Measurements from ENCODE around the gene ORM1. TPM values are rescaled to one million over a fixed set of nuclear protein-coding genes. Genes with fewer than 3 reads are reported as not detected.

The ORM1 gene
- total RNA-seq, 1 experiment from 2014 or later: not detected

DNA sequence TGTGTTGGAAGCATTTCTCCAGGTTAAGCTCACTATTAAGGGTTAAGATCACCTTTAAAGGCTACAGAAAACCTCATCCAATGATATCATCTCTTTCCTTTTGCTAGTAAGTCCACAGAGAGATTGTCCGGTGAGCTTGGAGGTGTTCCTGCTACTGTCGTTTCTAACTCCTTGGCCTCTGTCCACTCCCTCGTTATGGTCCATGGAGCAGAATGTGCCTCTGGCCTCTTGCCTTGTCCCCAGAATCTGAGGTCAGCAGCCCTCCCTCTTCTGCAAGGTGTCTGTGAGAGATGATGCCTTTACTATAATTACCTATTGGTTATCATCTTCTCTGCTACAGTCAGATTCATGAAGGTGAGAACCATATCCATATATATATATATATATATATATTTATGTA is 21.8 kb downstream of the ORM1 start:
- Histone ChIP-seq H4K20me1 (ENCODE audit: low read length) (no peaks in the 10 kb centered on the region), H3K4me1 (ENCODE audit: insufficient read depth, low read length) (peaks cover 11% of the 10 kb centered on the region), H3K9me2 (replicated peaks; ENCODE audit: low read length) (no peaks in the 10 kb centered on the region), H3K27me3 (ENCODE audit: low read length) (no peaks in the 10 kb centered on the region), H3K9me3 (ENCODE audit: low read length) (no peaks in the 10 kb centered on the region), H3K4me2 (ENCODE audit: low read length) (no peak overlapping the region), H2AFZ (ENCODE audit: low read length) (no peak overlapping the region), H3K27ac (ENCODE audit: low read length) (no peak overlapping the region), H3F3A (ENCODE audit: low read length, unreplicated experiment) (no peaks in the 10 kb centered on the region), H3K4me3 (ENCODE audit: low read length) (no peak overlapping the region), H3K36me3 (ENCODE audit: low read depth, low read length) (no peaks in the 10 kb centered on the region), H3K9ac (ENCODE audit: low read length) (no peak overlapping the region), H3K79me2 (ENCODE audit: low read length) (no peaks in the 10 kb centered on the region)
- intact Hi-C loops (cut with micrococcal nuclease): no loop called here
- DNase-seq (no peak), ATAC-seq (no peak)
- ChIA-PET CTCF (no interaction called here), POLR2A (ENCODE audit: unreplicated experiment) (no interaction called here)
- no TSS peak for BruUV-seq (replicated peaks)
- no peak for TF ChIP-seq EZH2phosphoT487 (IDR thresholded peaks at IDR 0.05; ENCODE audit: borderline replicate concordance, low read length)

DNA sequence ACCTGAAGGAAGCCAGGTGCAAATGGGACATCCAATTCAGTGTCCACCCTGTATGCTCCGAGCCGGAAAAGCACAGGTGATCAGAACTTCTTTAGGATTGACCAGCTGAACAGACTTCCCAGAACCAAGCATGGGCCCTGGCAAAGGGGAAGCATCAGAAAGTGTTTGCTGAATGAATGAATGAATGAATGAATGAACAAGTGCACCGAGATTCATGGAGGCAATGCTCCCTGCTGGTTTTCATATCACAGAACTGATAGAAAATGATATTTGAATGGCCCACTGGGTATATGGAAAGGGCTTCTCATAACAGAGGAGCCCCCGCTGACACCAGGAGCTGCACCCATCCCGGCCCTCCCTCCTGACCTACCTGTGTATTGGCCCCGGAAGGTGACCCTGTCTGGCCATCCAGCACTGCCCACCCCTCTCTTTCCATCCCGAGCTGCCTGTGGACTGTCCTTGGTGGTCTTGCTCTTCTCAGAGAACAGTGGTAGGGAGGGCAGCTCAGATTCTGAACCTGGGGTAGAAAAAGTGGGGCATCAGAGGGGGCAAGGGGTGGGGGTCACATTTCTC is 22.7 kb downstream of the ORM1 start:
- ChIA-PET CTCF (no interaction called here), POLR2A (ENCODE audit: unreplicated experiment) (no interaction called here)
- no peaks in the 10 kb centered on the region; the same call in 1 of the 2 replicates for H3K36me3 ChIP-seq (ENCODE audit: low read depth, low read length)
- no peak overlapping the region for H3K27ac ChIP-seq (ENCODE audit: low read length)
- H3K4me1 ChIP-seq (ENCODE audit: insufficient read depth, low read length): peaks cover 12% of the 10 kb centered on the region
- H3K4me3 ChIP-seq (ENCODE audit: low read length): no peak overlapping the region
- no peak for ATAC-seq
- no peaks in the 10 kb centered on the region for H3K79me2 ChIP-seq (ENCODE audit: low read length)
- no peaks in the 10 kb centered on the region for H3K9me2 ChIP-seq (replicated peaks; ENCODE audit: low read length)
- H3K27me3 ChIP-seq (ENCODE audit: low read length): no peaks in the 10 kb centered on the region
- no peak for DNase-seq
- intact Hi-C loops (cut with micrococcal nuclease): no loop called here
- H4K20me1 ChIP-seq (ENCODE audit: low read length): no peaks in the 10 kb centered on the region
- no peaks in the 10 kb centered on the region for H3K9me3 ChIP-seq (ENCODE audit: low read length)
- no peaks in the 10 kb centered on the region for H3F3A ChIP-seq (ENCODE audit: low read length, unreplicated experiment)
- no peak overlapping the region for H2AFZ ChIP-seq (ENCODE audit: low read length)
- BruUV-seq (replicated peaks): no TSS peak
- no peak for TF ChIP-seq EZH2phosphoT487 (IDR thresholded peaks at IDR 0.05; ENCODE audit: borderline replicate concordance, low read length)
- TF ChIP-seq, protein P1, sequence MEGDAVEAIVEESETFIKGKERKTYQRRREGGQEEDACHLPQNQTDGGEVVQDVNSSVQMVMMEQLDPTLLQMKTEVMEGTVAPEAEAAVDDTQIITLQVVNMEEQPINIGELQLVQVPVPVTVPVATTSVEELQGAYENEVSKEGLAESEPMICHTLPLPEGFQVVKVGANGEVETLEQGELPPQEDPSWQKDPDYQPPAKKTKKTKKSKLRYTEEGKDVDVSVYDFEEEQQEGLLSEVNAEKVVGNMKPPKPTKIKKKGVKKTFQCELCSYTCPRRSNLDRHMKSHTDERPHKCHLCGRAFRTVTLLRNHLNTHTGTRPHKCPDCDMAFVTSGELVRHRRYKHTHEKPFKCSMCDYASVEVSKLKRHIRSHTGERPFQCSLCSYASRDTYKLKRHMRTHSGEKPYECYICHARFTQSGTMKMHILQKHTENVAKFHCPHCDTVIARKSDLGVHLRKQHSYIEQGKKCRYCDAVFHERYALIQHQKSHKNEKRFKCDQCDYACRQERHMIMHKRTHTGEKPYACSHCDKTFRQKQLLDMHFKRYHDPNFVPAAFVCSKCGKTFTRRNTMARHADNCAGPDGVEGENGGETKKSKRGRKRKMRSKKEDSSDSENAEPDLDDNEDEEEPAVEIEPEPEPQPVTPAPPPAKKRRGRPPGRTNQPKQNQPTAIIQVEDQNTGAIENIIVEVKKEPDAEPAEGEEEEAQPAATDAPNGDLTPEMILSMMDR (conservative IDR thresholded peaks at IDR 0.05; ENCODE audit: low read depth, low read length): no peak
- no peak for TF ChIP-seq EZH2 (IDR thresholded peaks at IDR 0.05; ENCODE audit: low read length, unreplicated experiment)
- H3K4me2 ChIP-seq (ENCODE audit: low read length): no peak overlapping the region
- H3K9ac ChIP-seq (ENCODE audit: low read length): no peak overlapping the region

DNA sequence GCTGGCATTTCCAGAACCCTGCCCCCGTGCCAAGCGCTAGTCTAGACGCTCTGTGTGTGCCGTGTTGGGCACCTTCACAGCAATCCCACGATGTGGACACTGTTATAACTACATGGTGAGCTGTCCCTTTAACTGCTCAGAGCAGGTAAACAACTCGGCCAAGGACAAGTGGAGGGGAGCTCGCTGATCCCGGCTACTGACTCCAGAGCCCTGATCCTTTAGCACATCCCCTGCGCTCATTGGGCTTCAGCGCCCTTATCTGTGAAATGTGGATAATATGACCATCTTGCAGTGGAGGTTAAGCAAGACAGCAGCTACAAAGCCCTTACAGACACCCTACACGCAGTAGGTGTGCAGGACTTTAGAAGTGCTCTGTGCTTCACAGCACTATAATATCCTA is 23.2 kb downstream of the ORM1 start:
- no peak for TF ChIP-seq EZH2 (IDR thresholded peaks at IDR 0.05; ENCODE audit: low read length, unreplicated experiment)
- TF ChIP-seq, protein P1 (conservative IDR thresholded peaks at IDR 0.05; ENCODE audit: low read depth, low read length): no peak
- no peak for TF ChIP-seq EZH2phosphoT487 (IDR thresholded peaks at IDR 0.05; ENCODE audit: borderline replicate concordance, low read length)
- Histone ChIP-seq H3K27me3 (ENCODE audit: low read length) (no peaks in the 10 kb centered on the region), H3K36me3 (ENCODE audit: low read depth, low read length) (no peaks in the 10 kb centered on the region; the same call in 1 of the 2 replicates), H4K20me1 (ENCODE audit: low read length) (no peaks in the 10 kb centered on the region), H3K9ac (ENCODE audit: low read length) (no peak overlapping the region), H2AFZ (ENCODE audit: low read length) (no peak overlapping the region), H3K9me3 (ENCODE audit: low read length) (no peaks in the 10 kb centered on the region), H3F3A (ENCODE audit: low read length, unreplicated experiment) (no peaks in the 10 kb centered on the region), H3K79me2 (ENCODE audit: low read length) (no peaks in the 10 kb centered on the region), H3K4me2 (ENCODE audit: low read length) (no peak overlapping the region), H3K27ac (ENCODE audit: low read length) (no peak overlapping the region), H3K9me2 (replicated peaks; ENCODE audit: low read length) (no peaks in the 10 kb centered on the region), H3K4me1 (ENCODE audit: insufficient read depth, low read length) (peaks cover 12% of the 10 kb centered on the region), H3K4me3 (ENCODE audit: low read length) (no peak overlapping the region)
- intact Hi-C loops (cut with micrococcal nuclease): no loop called here
- ATAC-seq (no peak), DNase-seq (no peak)
- no TSS peak for BruUV-seq (replicated peaks)
- ChIA-PET POLR2A (ENCODE audit: unreplicated experiment) (no interaction called here), CTCF (no interaction called here)
